K562 (cell line): ENCODE results near the gene RHEB. TPM values are rescaled to one million over a fixed set of nuclear protein-coding genes. Genes with fewer than 3 reads are reported as not detected.

Experiments used
- FOXK1 ChIP-seq: sonication (generic); formaldehyde crosslinking; IDR thresholded peaks from 2 replicates; pipeline ENCODE4 v1.8.0; 2022; ENCODE audit warnings: missing genetic modification reagents, mild to moderate bottlenecking, borderline replicate concordance
- GATAD2B ChIP-seq: fragments of 450-650 bp; IDR thresholded peaks from 2 replicates; pipeline ENCODE4 v1.6.1; 2017; ENCODE audit warnings: mild to moderate bottlenecking, borderline replicate concordance
- HDGF ChIP-seq: fragments of 450-650 bp; IDR thresholded peaks from 2 replicates; pipeline ENCODE4 v1.6.1; 2016
- JUND ChIP-seq, 2 experiments: IDR thresholded peaks; 2 replicates in 1 of 2; 3 replicates in 1 of 2; pipeline ENCODE4 v1.6.1; 2011; ENCODE audit warnings: borderline replicate concordance in 2 of 2, low read depth in 2 of 2, low read length in 2 of 2, improper control_type of control experiment in 1 of 2, missing biosample characterization in 1 of 2, missing genetic modification characterization in 1 of 2, missing genetic modification reagents in 1 of 2
- KAT7 ChIP-seq: sonication (generic); formaldehyde crosslinking; IDR thresholded peaks from 2 replicates; pipeline ENCODE4 v1.8.0; 2022; ENCODE audit warnings: missing genetic modification reagents, mild to moderate bottlenecking, borderline replicate concordance
- KDM1A ChIP-seq, 2 experiments: fragments of 450-650 bp; IDR thresholded peaks; 2 replicates each; pipeline ENCODE4 v1.6.1; 2016; ENCODE audit warnings: mild to moderate bottlenecking in 2 of 2
- KLF16 ChIP-seq: IDR thresholded peaks from 2 replicates; pipeline ENCODE4 v1.6.1; 2016; ENCODE audit warnings: antibody characterized with exemption
- PCBP1 ChIP-seq: fragments of 200-400 bp; formaldehyde crosslinking; IDR thresholded peaks from 2 replicates; pipeline ENCODE4 v1.6.1; 2018; ENCODE audit warnings: mild to moderate bottlenecking, low read depth, low read length; ENCODE audit not compliant: poor library complexity, severe bottlenecking
- PHB2 ChIP-seq: fragments of 450-650 bp; IDR thresholded peaks from 2 replicates; pipeline ENCODE4 v1.6.1; 2017; ENCODE audit warnings: low read depth
- PREB ChIP-seq: sonication (generic); formaldehyde crosslinking; IDR thresholded peaks from 2 replicates; pipeline ENCODE4 v1.8.1; 2023; ENCODE audit warnings: mild to moderate bottlenecking, missing genetic modification reagents
- SMARCA4 ChIP-seq: fragments of 450-650 bp; IDR thresholded peaks from 2 replicates; pipeline ENCODE4 v1.6.1; 2016
- SP1 ChIP-seq: sonication (generic); formaldehyde crosslinking; IDR thresholded peaks from 2 replicates; pipeline ENCODE4 v1.8.1; 2022; ENCODE audit warnings: mild to moderate bottlenecking, missing genetic modification reagents
- SRSF7 ChIP-seq: fragments of 200-400 bp; formaldehyde crosslinking; optimal IDR thresholded peaks from 2 replicates; pipeline ENCODE3; 2017; ENCODE audit warnings: mild to moderate bottlenecking, low read depth, low read length
- SRSF9 ChIP-seq: fragments of 200-400 bp; formaldehyde crosslinking; IDR thresholded peaks from 2 replicates; pipeline ENCODE4 v1.6.1; 2017; ENCODE audit warnings: low read depth, low read length, borderline replicate concordance
- THRB ChIP-seq: fragments of 450-650 bp; formaldehyde crosslinking; conservative IDR thresholded peaks from 2 replicates; pipeline ENCODE4 v1.4.0; 2022; ENCODE audit warnings: mild to moderate bottlenecking, missing genetic modification characterization
- TOE1 ChIP-seq, 2 experiments: fragments of 450-650 bp in 1 of 2; sonication (generic) in 1 of 2; formaldehyde crosslinking in 1 of 2; IDR thresholded peaks; 2 replicates each; pipeline versions ENCODE4 v1.7.1 to v1.8.0; 2016 to 2022; ENCODE audit warnings: borderline replicate concordance in 2 of 2, mild to moderate bottlenecking in 2 of 2, antibody characterized with exemption in 1 of 2, inconsistent platforms in 1 of 2, low read depth in 1 of 2, missing genetic modification reagents in 1 of 2, moderate library complexity in 1 of 2
- ZBED1 ChIP-seq: IDR thresholded peaks from 2 replicates; pipeline ENCODE4 v1.6.1; 2014
- ZBTB49 ChIP-seq: sonication (generic); formaldehyde crosslinking; IDR thresholded peaks from 2 replicates; pipeline ENCODE4 v1.8.0; 2022; ENCODE audit warnings: missing genetic modification reagents, mild to moderate bottlenecking, borderline replicate concordance
- ZC3H4 ChIP-seq: sonication (generic); formaldehyde crosslinking; IDR thresholded peaks from 2 replicates; pipeline ENCODE4 v1.9.0; 2021; ENCODE audit warnings: missing genetic modification reagents, borderline replicate concordance
- ZNF124 ChIP-seq: sonication (generic); formaldehyde crosslinking; IDR thresholded peaks from 2 replicates; pipeline ENCODE4 v1.8.1; 2022; ENCODE audit warnings: missing genetic modification reagents
- polyA plus RNA-seq, 8 experiments: library from polyadenylated mRNA; depleted of rRNA in 4 of 8; stranded (reverse) in 5 of 8; unstranded in 3 of 8; fragments of >200 nt; fragmentation: Nextera tagmentation in 2 of 8; fragmentation: Illumina TruSeq in 1 of 8; extraction: Ambion mirVana in 2 of 8; extraction: Trizol in 1 of 8; gene quantifications; 2 replicates each; pipeline versions ENCODE4 v1.2.1 to v1.2.3, GENCODE V29; 2011 to 2014; ENCODE audit warnings: inconsistent platforms in 1 of 8, missing spikeins in 1 of 8
- total RNA-seq, 7 experiments: library from RNA; depleted of rRNA in 6 of 7; stranded (reverse); fragments of >200 nt in 6 of 7; fragmentation: Illumina TruSeq in 2 of 7; extraction: Trizol in 2 of 7; gene quantifications; 2 replicates each; pipeline versions ENCODE4 v1.2.1 to v1.2.3, GENCODE V29; 2011 to 2021; ENCODE audit warnings: low replicate concordance in 1 of 7

The RHEB gene
- total and polyA plus RNA-seq, 9 of the 15 experiments (the other 6 are each of a cell fraction or from before 2014, with no cell fraction given): 28.5 to 249 (median 182) TPM

GRCh38 chr7:151511270-151511669 is 8.4 kb downstream of the RHEB start (continued):
- no peak for TF ChIP-seq THRB (CRISPR knock-in tag)
- TF ChIP-seq ZC3H4 (CRISPR knock-in tag): no peak
- 0 out of 2 replicates have a peak, but pooled peaks have one; percentile 32 for TF ChIP-seq PREB (CRISPR knock-in tag)
- no peak for TF ChIP-seq GATAD2B
- TF ChIP-seq ZBTB49 (CRISPR knock-in tag): no peak
- TF ChIP-seq ZNF124 (CRISPR knock-in tag): no peak
- TF ChIP-seq KLF16: no peak
- TF ChIP-seq KAT7 (CRISPR knock-in tag): no peak
- no peak for TF ChIP-seq PCBP1
- TF ChIP-seq FOXK1 (CRISPR knock-in tag): no peak
- TF ChIP-seq SRSF9: no peak
- TF ChIP-seq TOE1 (IDR thresholded peaks at IDR 0.05; ENCODE audit: borderline replicate concordance): no peak
- 0 out of 2 replicates have a peak, but pooled peaks have one; percentile 38 for TF ChIP-seq TOE1 (CRISPR knock-in tag; IDR thresholded peaks at IDR 0.05; ENCODE audit: borderline replicate concordance, low read depth)
- no peak for TF ChIP-seq SP1 (CRISPR knock-in tag)
- TF ChIP-seq KDM1A (IDR thresholded peaks at IDR 0.05): no peak
- TF ChIP-seq SRSF7: no peak
- no peak for TF ChIP-seq SMARCA4
- no peak for TF ChIP-seq ZBED1
- no peak for TF ChIP-seq PHB2
- no peak for TF ChIP-seq HDGF
- no peak for TF ChIP-seq JUND (IDR thresholded peaks at IDR 0.05; ENCODE audit: borderline replicate concordance, low read depth, low read length)
- no peak for TF ChIP-seq JUND (tag; IDR thresholded peaks at IDR 0.05; ENCODE audit: borderline replicate concordance, low read depth, low read length)
